Central memory CD8-positive, alpha-beta T cell (primary cell): ENCODE results near the gene OBSCN.

Source experiments
- ATAC-seq: fragments of 150-1000 bp; cut with Tn5 transposase; replicated peaks from 2 replicates; pipeline ENCODE4 v1.10.0; 2022; ENCODE audit warnings: mild to moderate bottlenecking, moderate FRiP score, moderate number of reproducible peaks; ENCODE audit not compliant: poor library complexity, severe bottlenecking; ENCODE audit errors: extremely low read depth
- DNase-seq, 2 donors: peaks; one replicate each; pipeline ENCODE4 v3.0.0; 2021; ENCODE audit warnings: low spot score in 2 of 2
- H3K27ac Mint-ChIP-seq: one replicate; pipeline ENCODE4 v1.8.0; 2022; ENCODE audit warnings: low read depth, mild to moderate bottlenecking, moderate library complexity, mixed read lengths
- H3K27me3 Mint-ChIP-seq: one replicate; pipeline ENCODE4 v1.8.0; 2022; ENCODE audit warnings: mixed read lengths
- H3K36me3 Mint-ChIP-seq: one replicate; pipeline ENCODE4 v1.8.0; 2022; ENCODE audit warnings: mild to moderate bottlenecking, moderate library complexity, mixed read lengths; ENCODE audit not compliant: insufficient read depth
- H3K4me1 Mint-ChIP-seq: one replicate; pipeline ENCODE4 v1.8.0; 2022; ENCODE audit warnings: mixed read lengths
- H3K4me3 Mint-ChIP-seq: one replicate; pipeline ENCODE4 v1.8.0; 2022; ENCODE audit warnings: mild to moderate bottlenecking, moderate library complexity, mixed read lengths
- H3K9me3 Mint-ChIP-seq: one replicate; pipeline ENCODE4 v1.8.0; 2022; ENCODE audit warnings: mixed read lengths

OBSCN gene

GRCh38 chr1:228376262-228376628 is 168.4 kb downstream of the OBSCN start:
- no peak overlapping the region for H3K27ac Mint-ChIP-seq
- DNase-seq (no peak), ATAC-seq (no peak)
- peaks cover 3% of the 10 kb centered on the region for H3K36me3 Mint-ChIP-seq
- peaks cover 8% of the 10 kb centered on the region for H3K4me1 Mint-ChIP-seq
- no peaks in the 10 kb centered on the region for H3K9me3 Mint-ChIP-seq
- no peak overlapping the region for H3K4me3 Mint-ChIP-seq
- H3K27me3 Mint-ChIP-seq: peaks cover 24% of the 10 kb centered on the region

DNA sequence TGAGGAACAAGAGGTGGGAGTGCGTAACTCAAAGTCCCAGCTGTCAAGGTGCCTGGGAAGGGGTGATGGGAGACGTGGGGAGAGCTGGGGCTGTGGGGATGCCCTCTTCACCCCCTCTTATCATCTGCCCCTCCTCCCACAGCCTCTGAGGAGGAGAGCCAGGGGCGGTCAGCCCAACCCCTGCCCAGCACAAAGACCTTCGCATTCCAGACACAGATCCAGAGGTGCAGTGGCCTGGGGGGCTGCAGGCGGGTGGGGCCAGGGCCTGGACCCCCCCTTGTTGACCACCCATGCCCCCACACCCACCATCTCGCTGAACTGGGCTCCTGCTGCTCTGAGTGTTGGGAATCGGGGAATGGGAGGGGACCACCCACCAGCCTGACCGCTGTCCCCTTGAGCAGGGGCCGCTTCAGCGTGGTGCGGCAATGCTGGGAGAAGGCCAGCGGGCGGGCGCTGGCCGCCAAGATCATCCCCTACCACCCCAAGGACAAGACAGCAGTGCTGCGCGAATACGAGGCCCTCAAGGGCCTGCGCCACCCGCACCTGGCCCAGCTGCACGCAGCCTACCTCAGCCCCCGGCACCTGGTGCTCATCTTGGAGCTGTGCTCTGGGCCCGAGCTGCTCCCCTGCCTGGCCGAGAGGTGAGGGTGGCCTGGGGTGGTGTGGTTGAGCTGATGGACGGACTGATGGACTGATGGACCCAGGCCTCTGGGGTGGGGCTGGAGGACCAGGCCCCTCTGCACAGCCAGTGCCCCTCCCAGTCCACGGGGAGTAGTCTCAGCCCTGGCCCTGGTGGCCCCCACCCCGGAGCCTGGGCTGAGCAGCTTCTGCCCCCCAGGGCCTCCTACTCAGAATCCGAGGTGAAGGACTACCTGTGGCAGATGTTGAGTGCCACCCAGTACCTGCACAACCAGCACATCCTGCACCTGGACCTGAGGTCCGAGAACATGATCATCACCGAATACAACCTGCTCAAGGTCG is 169.1 kb downstream of the OBSCN start:
- Mint-ChIP-seq H3K4me3 (no peak overlapping the region), H3K9me3 (no peaks in the 10 kb centered on the region), H3K27me3 (peaks cover 24% of the 10 kb centered on the region), H3K4me1 (peaks cover 8% of the 10 kb centered on the region), H3K36me3 (peaks cover 3% of the 10 kb centered on the region), H3K27ac (no peak overlapping the region)
- DNase-seq (no peak), ATAC-seq (no peak)

DNA sequence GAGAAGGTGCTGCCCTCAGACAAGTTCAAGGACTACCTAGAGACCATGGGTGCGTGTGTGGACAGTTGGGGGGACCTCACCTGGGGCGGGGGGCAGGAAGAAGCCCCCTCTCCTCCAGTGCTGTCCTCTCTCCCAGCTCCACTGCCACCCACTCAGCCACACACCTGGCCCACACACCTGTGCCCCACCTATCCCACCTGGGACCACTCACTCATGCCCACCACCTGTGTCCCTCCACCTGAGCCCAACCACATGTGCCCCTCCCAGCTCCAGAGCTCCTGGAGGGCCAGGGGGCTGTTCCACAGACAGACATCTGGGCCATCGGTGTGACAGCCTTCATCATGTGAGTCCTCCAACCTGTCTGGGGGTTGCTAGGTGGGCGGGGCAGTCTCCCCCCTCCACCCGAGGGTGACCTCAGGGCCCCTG is 169.8 kb downstream of the OBSCN start:
- no peaks in the 10 kb centered on the region for H3K9me3 Mint-ChIP-seq
- ATAC-seq: no peak
- no peak for DNase-seq
- H3K36me3 Mint-ChIP-seq: peaks cover 3% of the 10 kb centered on the region
- H3K4me3 Mint-ChIP-seq: no peak overlapping the region
- peaks cover 8% of the 10 kb centered on the region for H3K4me1 Mint-ChIP-seq
- no peak overlapping the region for H3K27ac Mint-ChIP-seq
- peaks cover 24% of the 10 kb centered on the region for H3K27me3 Mint-ChIP-seq

GRCh38 chr1:228378090-228378872 is 170.4 kb downstream of the OBSCN start:
- peaks cover 3% of the 10 kb centered on the region for H3K36me3 Mint-ChIP-seq
- DNase-seq (no peak), ATAC-seq (peak; percentile 34)
- peaks cover 8% of the 10 kb centered on the region for H3K4me1 Mint-ChIP-seq
- H3K9me3 Mint-ChIP-seq: no peaks in the 10 kb centered on the region
- H3K4me3 Mint-ChIP-seq: peak overlapping the region; percentile 74
- H3K27me3 Mint-ChIP-seq: peaks cover 24% of the 10 kb centered on the region
- no peak overlapping the region for H3K27ac Mint-ChIP-seq

DNA sequence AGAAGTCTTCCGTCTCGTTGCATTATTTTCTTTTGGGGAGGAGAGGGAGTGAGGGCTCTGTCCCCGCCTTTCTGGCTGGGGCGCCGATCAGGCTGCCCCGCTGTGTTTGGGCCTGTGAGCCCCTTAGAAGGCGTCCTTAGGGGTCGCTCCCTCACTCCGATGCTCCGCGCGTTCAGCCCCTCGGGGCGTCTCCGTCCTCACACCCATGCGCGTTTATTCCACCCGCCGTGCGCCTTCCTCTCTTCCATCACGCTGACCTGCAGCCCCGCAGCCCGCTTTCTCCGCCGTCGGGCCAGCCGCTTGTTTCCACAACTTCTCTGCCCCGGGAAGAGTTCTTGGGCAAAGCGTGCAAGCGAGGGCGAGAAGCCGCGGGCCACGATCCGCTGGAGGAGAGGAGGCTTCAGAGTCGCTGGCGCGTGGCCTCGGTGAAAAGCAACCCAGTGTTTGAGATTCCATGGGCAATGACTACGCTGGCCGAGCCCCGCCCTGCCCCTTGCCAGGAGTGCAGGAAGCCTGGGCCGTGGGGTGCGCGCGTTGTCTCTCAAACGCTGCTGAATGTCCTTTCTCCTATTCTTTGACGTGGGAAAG is 171.1 kb downstream of the OBSCN start:
- H3K4me1 Mint-ChIP-seq: peaks cover 8% of the 10 kb centered on the region
- DNase-seq: no peak
- no peak for ATAC-seq
- peaks cover 3% of the 10 kb centered on the region for H3K36me3 Mint-ChIP-seq
- H3K27ac Mint-ChIP-seq: no peak overlapping the region
- peak overlapping the region; percentile 74 for H3K4me3 Mint-ChIP-seq
- H3K9me3 Mint-ChIP-seq: no peaks in the 10 kb centered on the region
- H3K27me3 Mint-ChIP-seq: peaks cover 24% of the 10 kb centered on the region

GRCh38 chr1:228379666-228380065 is 171.8 kb downstream of the OBSCN start:
- Mint-ChIP-seq H3K36me3 (peaks cover 3% of the 10 kb centered on the region), H3K9me3 (no peaks in the 10 kb centered on the region), H3K4me1 (peaks cover 8% of the 10 kb centered on the region), H3K4me3 (peak overlapping the region; percentile 27), H3K27me3 (peaks cover 24% of the 10 kb centered on the region), H3K27ac (no peak overlapping the region)
- no peak for ATAC-seq
- no peak for DNase-seq

DNA sequence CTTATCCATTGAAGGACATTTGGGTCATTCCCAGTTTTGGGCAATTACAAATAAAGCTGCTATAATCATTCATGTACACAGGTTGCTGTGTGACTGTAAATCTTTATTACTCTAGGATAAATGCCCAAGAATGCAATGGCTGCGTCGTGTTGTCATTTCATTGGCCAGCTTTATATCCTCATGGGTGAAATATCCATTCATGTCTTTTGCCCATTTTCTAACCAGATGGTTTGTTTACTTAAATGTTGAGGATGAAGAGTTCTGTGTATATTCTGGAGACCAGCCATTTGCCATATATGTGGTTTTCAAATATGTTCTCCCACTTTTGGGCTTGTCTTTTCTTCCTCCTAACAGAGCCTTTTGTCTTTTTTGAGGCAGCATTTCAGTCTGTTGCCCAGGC is 173.5 kb downstream of the OBSCN start:
- DNase-seq (no peak), ATAC-seq (no peak)
- no peaks in the 10 kb centered on the region for H3K9me3 Mint-ChIP-seq
- peaks cover 3% of the 10 kb centered on the region for H3K36me3 Mint-ChIP-seq
- peaks cover 8% of the 10 kb centered on the region for H3K4me1 Mint-ChIP-seq
- H3K27me3 Mint-ChIP-seq: peaks cover 24% of the 10 kb centered on the region
- H3K27ac Mint-ChIP-seq: no peak overlapping the region
- H3K4me3 Mint-ChIP-seq: no peak overlapping the region

DNA sequence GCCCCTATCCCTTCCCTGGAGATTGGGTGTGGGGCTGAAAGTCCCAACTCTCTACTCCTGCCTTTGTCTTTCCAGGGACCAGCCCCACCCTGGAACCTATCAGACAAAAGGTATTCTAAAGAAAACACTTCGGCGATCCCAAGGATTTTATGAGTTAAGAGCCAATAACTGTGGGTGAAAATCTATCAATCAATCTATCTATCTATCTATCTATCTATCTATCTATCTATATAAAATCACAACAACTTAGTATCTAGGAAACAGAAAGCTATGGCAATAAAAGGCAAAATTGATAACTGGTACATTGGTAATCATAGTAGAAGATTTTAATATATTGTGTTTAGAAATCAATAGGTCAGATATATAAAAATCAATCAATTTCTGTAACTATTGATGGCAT is 175.9 kb downstream of the OBSCN start:
- Mint-ChIP-seq H3K36me3 (peaks cover 1% of the 10 kb centered on the region), H3K27ac (no peak overlapping the region), H3K9me3 (no peaks in the 10 kb centered on the region), H3K4me1 (peaks cover 5% of the 10 kb centered on the region), H3K27me3 (peaks cover 20% of the 10 kb centered on the region), H3K4me3 (no peak overlapping the region)
- DNase-seq (no peak), ATAC-seq (no peak)

GRCh38 chr1:228385232-228385631 is 177.4 kb downstream of the OBSCN start:
- Mint-ChIP-seq H3K4me1 (no peaks in the 10 kb centered on the region), H3K27ac (no peak overlapping the region), H3K4me3 (no peak overlapping the region), H3K36me3 (no peaks in the 10 kb centered on the region), H3K27me3 (peaks cover 5% of the 10 kb centered on the region), H3K9me3 (no peaks in the 10 kb centered on the region)
- DNase-seq (no peak), ATAC-seq (no peak)

DNA sequence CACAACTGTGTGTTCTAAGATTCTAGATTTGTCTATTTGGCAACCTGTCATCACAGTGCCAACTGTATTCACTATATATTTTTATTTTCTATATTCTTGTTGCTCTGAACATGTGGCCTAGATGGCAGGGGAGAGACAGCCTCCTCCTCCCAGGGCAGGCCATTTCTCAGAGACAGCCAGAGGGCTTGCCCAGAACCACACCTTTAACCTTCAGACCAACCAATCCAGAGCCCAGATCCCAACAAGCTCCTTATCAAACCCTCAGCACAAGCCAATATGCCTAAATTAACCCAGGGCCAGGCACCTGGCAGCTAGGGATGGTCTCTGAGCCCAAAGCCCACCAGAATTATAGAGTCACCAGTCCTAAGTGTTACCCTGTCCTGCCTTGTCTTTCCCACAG is 179.5 kb downstream of the OBSCN start:
- no peak for ATAC-seq
- Mint-ChIP-seq H3K4me1 (no peaks in the 10 kb centered on the region), H3K27ac (no peak overlapping the region), H3K27me3 (no peaks in the 10 kb centered on the region), H3K9me3 (no peaks in the 10 kb centered on the region), H3K36me3 (peaks cover 3% of the 10 kb centered on the region), H3K4me3 (no peak overlapping the region)
- DNase-seq: no peak

DNA sequence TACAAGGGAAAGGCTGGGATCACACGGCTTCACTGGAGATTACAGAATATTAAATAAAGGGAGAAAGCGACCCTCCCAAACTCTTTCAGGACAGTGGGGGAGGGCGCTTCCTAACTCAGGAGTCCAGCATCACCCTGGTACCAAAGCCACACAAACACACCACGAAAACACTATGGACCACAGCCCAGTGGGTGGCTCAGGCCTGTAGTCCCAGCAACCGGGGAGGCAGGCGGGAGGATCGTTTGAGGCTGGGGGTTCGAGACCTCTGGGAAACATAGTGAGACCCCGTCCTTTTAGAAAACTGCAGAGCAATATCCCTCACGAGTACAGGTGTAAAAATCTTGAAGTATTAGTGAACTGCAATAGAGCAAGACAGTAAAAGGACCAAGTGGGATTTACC is 182.8 kb downstream of the OBSCN start:
- Mint-ChIP-seq H3K27ac (no peak overlapping the region), H3K4me1 (no peaks in the 10 kb centered on the region), H3K36me3 (peaks cover 14% of the 10 kb centered on the region), H3K9me3 (no peaks in the 10 kb centered on the region), H3K4me3 (no peak overlapping the region), H3K27me3 (no peaks in the 10 kb centered on the region)
- no peak for DNase-seq
- no peak for ATAC-seq

GRCh38 chr1:228391411-228392020 is 183.7 kb downstream of the OBSCN start:
- Mint-ChIP-seq H3K9me3 (no peaks in the 10 kb centered on the region), H3K27me3 (no peaks in the 10 kb centered on the region), H3K4me1 (no peaks in the 10 kb centered on the region), H3K36me3 (peaks cover 21% of the 10 kb centered on the region), H3K4me3 (no peak overlapping the region), H3K27ac (no peak overlapping the region)
- DNase-seq (no peak), ATAC-seq (no peak)
